Stomach smooth muscle (tissue), 2 donors: ENCODE results near the gene HPN.

Source experiments
- H3K27ac ChIP-seq: one replicate; pipeline ENCODE4 v1.7.0; 2013; ENCODE audit warnings: mild to moderate bottlenecking, low read length, inconsistent platforms
- H3K27me3 ChIP-seq, 2 donors: one replicate each; pipeline ENCODE4 v1.7.0; 2013; ENCODE audit warnings: low read length in 2 of 2; ENCODE audit not compliant: insufficient read depth in 2 of 2, control insufficient read depth in 1 of 2
- H3K36me3 ChIP-seq, 2 donors: one replicate each; pipeline ENCODE4 v1.7.0; 2013; ENCODE audit warnings: low read length in 2 of 2; ENCODE audit not compliant: control insufficient read depth in 2 of 2, insufficient read depth in 2 of 2
- H3K4me1 ChIP-seq: one replicate; pipeline ENCODE4 v1.7.0; 2013; ENCODE audit warnings: low read length; ENCODE audit not compliant: control insufficient read depth, insufficient read depth
- H3K4me3 ChIP-seq, 2 donors: one replicate each; pipeline ENCODE4 v1.7.0; 2013; ENCODE audit warnings: low read length in 2 of 2
- H3K9ac ChIP-seq, 2 donors: one replicate each; pipeline ENCODE4 v1.7.0; 2013; ENCODE audit warnings: low read length in 2 of 2, mild to moderate bottlenecking in 1 of 2
- H3K9me3 ChIP-seq, 2 donors: one replicate each; pipeline ENCODE4 v1.7.0; 2013; ENCODE audit warnings: low read length in 2 of 2; ENCODE audit not compliant: control insufficient read depth in 2 of 2
- donor health status: healthy.
- donor health status: Pancreatic carcinoma.

Gene HPN

GRCh38 chr19:35056513-35057063 is 15.1 kb downstream of the HPN start:
- H3K9me3 ChIP-seq, result no peaks in the 10 kb centered on the region
- H3K27me3 ChIP-seq, result peaks cover 6 to 8% of the 10 kb centered on the region in 2 donors
- H3K4me1 ChIP-seq, result no peaks in the 10 kb centered on the region
- H3K4me3 ChIP-seq, result no peak overlapping the region
- H3K9ac ChIP-seq, result no peak overlapping the region
- H3K27ac ChIP-seq, result no peak overlapping the region
- no peaks in the 10 kb centered on the region for H3K36me3 ChIP-seq

GRCh38 chr19:35058370-35058769 is 16.8 kb downstream of the HPN start:
- H3K9me3 ChIP-seq, result no peaks in the 10 kb centered on the region
- no peak overlapping the region for H3K4me3 ChIP-seq
- H3K27me3 ChIP-seq, result peaks cover 6 to 8% of the 10 kb centered on the region in 2 donors
- no peak overlapping the region for H3K9ac ChIP-seq
- H3K4me1 ChIP-seq, result no peaks in the 10 kb centered on the region
- no peaks in the 10 kb centered on the region for H3K36me3 ChIP-seq
- H3K27ac ChIP-seq, result no peak overlapping the region

DNA sequence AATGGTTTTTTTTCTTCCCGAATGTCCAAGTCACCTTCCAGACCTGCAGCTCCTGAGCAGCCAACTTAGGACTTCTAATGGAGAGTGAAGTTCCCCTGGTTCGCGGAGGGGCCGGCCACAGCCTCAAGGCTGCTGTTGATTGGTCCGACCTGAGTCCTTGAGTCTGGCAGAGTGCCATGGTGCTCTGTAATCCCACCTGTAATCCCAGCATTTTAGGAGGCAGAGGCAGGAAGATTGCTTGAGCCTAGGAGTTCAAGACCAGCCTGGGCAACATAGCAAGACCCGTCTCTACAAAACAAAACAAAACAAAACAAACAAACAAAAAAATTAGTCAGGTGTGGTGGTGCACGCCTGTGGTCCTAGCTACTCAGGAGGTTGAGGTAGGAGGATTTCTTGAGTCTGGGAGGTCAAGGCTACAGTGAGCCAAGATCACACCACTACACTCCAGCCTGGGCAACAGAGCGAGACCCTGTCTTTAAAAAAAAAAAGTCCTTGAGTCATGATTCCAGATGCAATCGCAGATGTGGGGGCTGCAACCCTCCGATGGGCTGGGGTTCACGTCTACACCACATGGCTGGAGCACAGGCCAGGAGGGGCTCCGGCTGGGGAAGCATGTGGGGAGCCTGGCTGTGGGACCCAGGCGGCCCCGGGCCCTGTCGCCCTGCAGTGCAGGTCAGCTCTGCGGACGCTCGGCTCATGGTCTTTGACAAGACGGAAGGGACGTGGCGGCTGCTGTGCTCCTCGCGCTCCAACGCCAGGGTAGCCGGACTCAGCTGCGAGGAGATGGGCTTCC is 17.7 kb downstream of the HPN start:
- Histone ChIP-seq H3K27ac (no peak overlapping the region), H3K9me3 (no peaks in the 10 kb centered on the region), H3K4me3 (no peak overlapping the region), H3K9ac (no peak overlapping the region), H3K4me1 (no peaks in the 10 kb centered on the region), H3K36me3 (no peaks in the 10 kb centered on the region), H3K27me3 (peaks cover 6 to 8% of the 10 kb centered on the region in 2 donors)

- no peaks in the 10 kb centered on the region for H3K9me3 ChIP-seq
These were observed 18.2 kb downstream of the HPN start for GRCh38 chr19:35059799-35060091.

GRCh38 chr19:35060160-35060855 is 18.8 kb downstream of the HPN start:
- peaks cover 4 to 6% of the 10 kb centered on the region in 2 donors for H3K27me3 ChIP-seq
- no peaks in the 10 kb centered on the region for H3K9me3 ChIP-seq
- H3K4me1 ChIP-seq, result no peaks in the 10 kb centered on the region
- no peaks in the 10 kb centered on the region for H3K36me3 ChIP-seq
- H3K9ac ChIP-seq, result no peak overlapping the region
- no peak overlapping the region for H3K4me3 ChIP-seq
- H3K27ac ChIP-seq, result no peak overlapping the region

More at GRCh38 chr19:35059799-35060091, 18.2 kb downstream of the HPN start:
- Histone ChIP-seq H3K4me3 (no peak overlapping the region), H3K36me3 (no peaks in the 10 kb centered on the region), H3K27ac (no peak overlapping the region), H3K27me3 (peaks cover 3 to 6% of the 10 kb centered on the region in 2 donors), H3K4me1 (no peaks in the 10 kb centered on the region), H3K9ac (no peak overlapping the region)

DNA sequence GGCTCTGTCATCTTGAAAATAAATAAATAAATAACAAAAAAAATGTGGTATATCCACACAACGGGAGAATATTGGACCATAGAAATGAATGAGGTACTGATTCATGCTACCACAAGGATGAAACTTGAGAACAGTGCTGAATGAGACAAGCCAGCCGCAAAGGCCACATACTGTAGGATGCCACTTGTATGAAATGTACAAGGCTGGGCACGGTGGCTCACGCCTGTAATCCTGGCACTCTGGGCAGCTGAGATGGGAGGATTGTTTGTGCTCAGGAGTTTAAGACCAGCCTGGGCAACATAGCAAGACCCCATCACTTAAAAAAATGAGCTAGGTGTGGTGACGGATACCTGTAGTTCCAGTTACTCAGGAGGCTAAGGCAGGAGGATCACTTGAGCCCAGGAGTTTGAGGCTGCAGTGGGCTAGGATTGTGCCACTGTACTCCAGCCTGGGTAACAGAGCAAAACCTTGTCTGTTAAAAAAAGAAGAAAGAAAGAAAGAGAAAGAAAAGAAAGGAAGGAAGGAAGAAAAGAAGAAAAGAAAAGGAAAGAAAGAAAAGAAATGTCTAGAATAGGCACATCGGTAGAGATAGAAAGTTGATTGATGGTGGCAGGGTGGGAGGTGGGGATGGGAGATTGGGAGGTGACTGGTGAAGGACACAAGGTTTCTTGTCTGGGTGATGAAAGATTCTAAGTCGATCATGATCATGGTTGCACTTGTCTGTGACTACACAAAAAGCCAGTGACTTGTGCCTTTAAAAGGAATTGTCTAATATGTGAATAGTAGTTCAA is 20.3 kb downstream of the HPN start:
- no peaks in the 10 kb centered on the region for H3K4me1 ChIP-seq
- no peak overlapping the region for H3K9ac ChIP-seq

DNA sequence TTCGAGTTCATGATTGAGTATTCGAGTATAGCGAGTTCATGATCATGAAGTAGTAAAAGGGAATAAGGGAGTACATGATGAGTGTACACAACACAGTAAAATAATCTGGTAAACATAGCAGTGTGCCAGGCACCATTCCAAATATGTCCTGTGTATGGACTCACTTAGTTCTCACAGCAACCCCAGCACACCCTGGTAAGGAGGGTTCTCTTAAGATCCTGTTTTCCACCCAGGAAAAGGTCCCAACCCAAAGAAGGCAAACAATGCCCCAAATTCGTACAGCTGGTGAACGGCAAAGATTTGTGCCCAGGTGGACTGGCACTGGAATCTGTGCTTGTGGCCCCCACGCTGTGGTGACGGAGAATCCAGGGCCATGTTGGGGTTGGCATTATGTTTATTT is 21.4 kb downstream of the HPN start:
- Histone ChIP-seq H3K27me3 (peaks cover 2 to 4% of the 10 kb centered on the region in 2 donors), H3K4me1 (no peaks in the 10 kb centered on the region), H3K36me3 (no peaks in the 10 kb centered on the region), H3K9me3 (no peaks in the 10 kb centered on the region), H3K4me3 (no peak overlapping the region), H3K9ac (no peak overlapping the region), H3K27ac (no peak overlapping the region)

More for the DNA sequence above, 20.3 kb downstream of the HPN start:
- H3K27ac ChIP-seq, result no peak overlapping the region
- no peaks in the 10 kb centered on the region for H3K9me3 ChIP-seq
- H3K4me3 ChIP-seq, result no peak overlapping the region
- H3K36me3 ChIP-seq, result no peaks in the 10 kb centered on the region
- peaks cover 2 to 4% of the 10 kb centered on the region in 2 donors for H3K27me3 ChIP-seq

GRCh38 chr19:35063940-35064818 is 22.7 kb downstream of the HPN start:
- Histone ChIP-seq H3K36me3 (no peaks in the 10 kb centered on the region), H3K9ac (no peak overlapping the region), H3K9me3 (no peaks in the 10 kb centered on the region), H3K27ac (no peak overlapping the region), H3K4me1 (no peaks in the 10 kb centered on the region), H3K4me3 (no peak overlapping the region), H3K27me3 (peaks cover 2 to 7% of the 10 kb centered on the region in 2 donors)

- H3K9ac ChIP-seq, result no peak overlapping the region
- H3K4me1 ChIP-seq, result no peaks in the 10 kb centered on the region
- peaks cover under 1 to 2% of the 10 kb centered on the region in 2 donors for H3K9me3 ChIP-seq
- no peaks in the 10 kb centered on the region for H3K36me3 ChIP-seq
- no peak overlapping the region for H3K27ac ChIP-seq
- no peak overlapping the region for H3K4me3 ChIP-seq
- peaks cover 0 to 7% of the 10 kb centered on the region in 2 donors for H3K27me3 ChIP-seq
These were observed 24.1 kb downstream of the HPN start for GRCh38 chr19:35065574-35065973.

DNA sequence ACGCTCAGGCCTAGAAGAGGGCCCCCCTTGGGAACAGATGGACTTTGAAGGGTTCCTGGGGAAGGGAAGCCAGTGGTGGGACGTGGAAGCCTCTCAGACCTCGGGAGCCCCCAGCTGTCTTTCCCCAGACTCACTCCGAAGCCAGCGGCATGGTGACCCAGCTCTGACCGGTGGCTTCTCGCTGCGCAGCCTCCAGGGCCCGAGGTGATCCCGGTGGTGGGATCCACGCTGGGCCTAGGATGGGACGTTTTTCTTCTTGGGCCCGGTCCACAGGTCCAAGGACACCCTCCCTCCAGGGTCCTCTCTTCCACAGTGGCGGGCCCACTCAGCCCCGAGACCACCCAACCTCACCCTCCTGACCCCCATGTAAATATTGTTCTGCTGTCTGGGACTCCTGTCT is 24.6 kb downstream of the HPN start:
- no peak overlapping the region for H3K4me3 ChIP-seq
- H3K4me1 ChIP-seq, result no peaks in the 10 kb centered on the region
- H3K9me3 ChIP-seq, result peaks cover 3 to 4% of the 10 kb centered on the region in 2 donors
- H3K27me3 ChIP-seq, result peaks cover 0 to 7% of the 10 kb centered on the region in 2 donors
- H3K9ac ChIP-seq, result no peak overlapping the region
- H3K36me3 ChIP-seq, result no peaks in the 10 kb centered on the region
- no peak overlapping the region for H3K27ac ChIP-seq
